CMK (cell line): ENCODE results near the gene SLC25A6.
A peak's percentile ranks its signal among the peaks of the same experiment; 100 is the strongest.
"Not testable (repeated sequence)": the region's sequence is repeated elsewhere in the genome, so short reads cannot be mapped to it uniquely, and the experiment has no call there.

Experiments used
- DNase-seq: peaks from one replicate; pipeline ENCODE4 v3.0.0-alpha.2; 2010; ENCODE audit warnings: low read depth

SLC25A6 gene

DNA sequence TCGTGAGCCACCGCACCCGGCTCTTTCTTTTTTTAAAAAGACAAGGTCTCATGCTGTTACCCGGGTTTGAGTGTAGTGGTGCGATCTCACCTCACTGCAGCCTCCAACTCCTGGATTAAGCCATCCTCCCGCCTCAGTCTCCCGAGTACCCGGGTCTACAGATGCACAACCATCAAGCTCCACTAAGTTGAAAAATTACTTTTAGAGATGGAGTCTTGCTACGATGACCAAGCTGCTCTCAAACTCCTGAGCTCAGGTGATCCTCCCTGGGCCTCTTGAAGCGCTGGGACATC is 2.0 kb downstream of the SLC25A6 start:
- DNase-seq: no peak

DNA sequence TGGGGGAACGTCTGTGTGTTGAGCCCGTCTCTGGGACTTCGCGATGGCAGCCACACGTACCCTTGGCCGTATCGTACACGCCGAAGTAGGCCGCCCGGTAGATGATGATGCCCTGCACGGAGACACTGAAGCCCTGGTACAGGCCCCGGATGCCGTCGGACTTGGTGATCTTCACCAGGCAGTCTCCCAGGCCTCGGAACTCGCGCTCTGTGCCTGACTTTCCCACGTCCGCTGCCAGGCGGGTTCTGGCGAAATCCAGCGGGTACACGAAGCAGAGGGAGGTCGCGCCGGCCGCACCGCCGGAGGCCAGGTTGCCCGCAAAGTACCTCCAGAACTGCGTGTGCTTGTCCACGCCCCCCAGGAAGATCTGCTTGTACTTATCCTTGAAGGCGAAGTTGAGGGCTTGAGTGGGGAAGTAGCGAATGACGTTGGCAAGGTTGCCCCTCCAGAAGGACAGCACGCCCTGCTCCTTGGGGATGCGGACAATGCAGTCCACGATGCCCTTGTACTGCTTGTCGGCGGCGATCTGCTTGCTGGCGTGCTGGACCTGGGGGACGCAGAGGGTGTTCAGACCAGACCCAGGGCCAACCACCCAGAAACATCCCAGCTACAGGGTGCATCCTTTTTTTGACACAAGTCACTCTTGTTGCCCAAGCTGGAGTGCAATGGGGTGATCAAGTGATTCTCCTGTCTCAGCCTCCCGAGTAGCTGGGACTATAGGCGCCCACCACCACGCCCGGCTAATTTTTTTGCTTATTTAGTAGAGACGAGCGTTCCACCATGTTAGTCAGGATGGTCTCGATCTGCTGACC is 2.5 kb downstream of the SLC25A6 start:
- DNase-seq: no peak

DNA sequence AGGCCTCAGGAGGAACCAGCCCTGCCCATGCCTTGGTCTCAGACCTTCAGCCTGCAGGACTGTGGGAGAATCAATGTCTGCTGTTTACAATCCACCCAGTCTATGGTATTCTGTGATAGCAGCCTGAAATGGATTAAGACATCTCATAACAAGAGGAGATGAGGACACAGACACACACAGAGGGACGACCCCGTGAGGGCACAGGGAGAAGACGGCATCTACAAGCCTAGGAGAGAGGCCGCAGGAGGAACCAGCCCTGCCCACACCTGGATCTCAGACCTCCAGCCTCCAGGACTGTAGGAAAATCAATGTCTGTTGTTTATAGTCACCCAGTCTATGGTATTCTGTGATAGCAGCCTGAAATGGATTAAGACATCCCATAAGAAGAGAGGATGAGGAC is 3.3 kb downstream of the SLC25A6 start:
- DNase-seq: no peak

DNA sequence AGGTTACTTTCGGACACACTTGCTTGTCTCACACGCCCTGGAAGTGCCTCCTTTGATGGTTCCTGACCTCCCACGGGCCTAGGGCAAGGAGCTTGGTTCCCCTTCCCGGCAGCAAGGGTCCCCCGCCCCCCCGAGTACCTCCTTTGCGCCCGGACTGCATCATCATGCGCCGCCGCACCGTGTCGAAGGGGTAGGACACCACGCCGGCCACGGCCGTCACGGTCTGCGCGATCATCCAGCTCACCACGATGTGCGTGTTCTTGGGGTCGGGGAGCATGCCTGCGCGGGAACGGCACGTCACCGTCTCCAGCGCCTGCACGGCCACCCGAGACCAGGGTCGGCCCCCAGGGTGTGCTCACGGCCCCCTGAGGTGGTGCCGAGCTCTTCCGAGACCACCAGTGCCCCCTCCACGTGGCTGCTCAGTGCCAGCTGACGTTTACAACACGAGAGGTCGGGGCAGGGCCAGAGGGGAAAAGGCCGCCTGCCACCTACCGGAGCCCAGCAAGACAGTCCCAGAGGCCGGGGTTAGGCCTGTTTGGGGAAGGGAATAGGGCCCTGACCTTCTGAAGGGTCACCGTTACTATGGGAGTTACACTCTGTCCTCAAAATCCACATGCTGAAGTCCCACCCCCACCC is 4.7 kb downstream of the SLC25A6 start:
- no peak for DNase-seq

DNA sequence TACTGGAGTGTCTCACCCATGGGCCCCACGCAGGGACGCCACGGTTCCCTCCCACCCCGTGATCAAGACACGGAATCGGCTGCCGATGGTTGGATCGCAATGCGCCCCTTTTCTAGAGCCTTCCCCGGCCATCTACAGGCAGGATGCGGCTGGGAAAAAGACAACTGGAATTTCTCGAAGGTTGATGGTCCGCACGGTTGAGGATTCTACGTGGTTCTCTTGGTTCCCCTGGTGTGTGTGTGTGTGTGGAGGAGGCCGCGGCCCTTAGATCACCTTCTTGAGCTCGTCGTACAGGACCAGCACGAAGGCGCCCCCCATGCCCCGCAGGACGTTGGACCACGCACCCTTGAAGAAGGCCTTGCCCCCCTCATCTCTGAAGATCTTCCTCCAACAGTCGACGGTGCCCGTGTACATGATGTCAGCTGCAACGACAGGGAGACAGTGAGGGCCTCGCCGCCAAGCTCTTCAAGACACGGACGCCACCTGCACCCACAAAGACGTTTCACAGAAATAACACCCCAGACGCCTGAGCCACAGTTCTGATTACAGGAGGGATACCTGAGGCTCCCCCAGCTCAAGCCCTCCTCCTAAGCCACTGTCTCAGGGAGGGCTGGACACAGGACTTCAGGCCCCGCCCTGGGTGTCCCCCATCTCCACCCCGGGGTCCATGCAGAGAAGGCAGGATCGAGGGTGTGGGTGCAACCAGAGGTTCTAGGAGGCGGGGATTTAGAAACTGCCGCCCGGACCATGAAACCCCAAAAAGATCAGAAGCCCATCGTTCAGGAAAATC is 5.4 kb downstream of the SLC25A6 start:
- DNase-seq: no peak

DNA sequence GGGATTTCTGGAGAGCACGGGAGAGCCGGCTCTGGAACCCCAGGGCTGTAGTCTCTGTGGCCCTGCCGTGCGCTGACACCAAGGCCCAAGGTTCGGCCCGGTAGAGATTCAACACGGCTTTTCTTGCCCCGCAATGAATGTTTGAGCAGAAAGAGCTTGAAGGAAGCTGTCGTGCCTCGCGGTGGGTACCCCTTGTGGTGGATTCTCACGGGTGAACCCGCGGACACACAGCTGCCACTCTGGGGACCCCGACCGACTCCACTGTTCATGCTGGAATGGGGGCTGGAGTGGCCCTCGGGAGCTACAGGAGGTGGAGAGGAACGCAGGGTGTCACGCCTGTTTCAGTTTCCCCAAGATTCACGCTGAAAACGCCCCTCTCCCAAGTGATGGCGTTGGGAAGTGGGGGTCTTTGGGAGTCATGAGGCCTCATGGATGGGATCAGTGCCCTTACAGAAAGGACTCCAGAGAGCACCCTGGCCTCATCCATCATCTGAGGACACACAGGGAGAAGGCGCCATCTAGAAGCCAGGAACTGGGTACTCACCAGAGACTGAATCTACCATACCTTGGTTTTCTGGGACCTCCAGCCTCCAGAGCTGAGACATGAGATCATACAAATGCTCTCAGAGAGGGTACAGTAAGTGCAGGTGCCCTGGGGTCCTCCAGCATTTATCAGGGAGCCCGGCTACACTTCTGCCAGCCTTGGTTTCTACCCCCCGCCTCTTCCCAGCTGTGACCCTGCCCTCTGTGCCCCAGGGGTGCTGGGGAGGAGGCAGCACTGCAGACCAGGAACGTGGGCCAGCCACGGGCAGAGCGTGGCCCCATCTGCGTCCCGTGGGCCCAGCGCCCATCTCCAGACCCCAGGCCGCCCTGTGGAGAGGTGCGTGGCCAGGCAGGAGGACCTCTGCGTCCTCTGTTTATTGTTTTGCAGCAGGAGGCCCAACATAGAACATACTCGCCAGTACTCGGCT is 6.4 kb downstream of the SLC25A6 start:
- no peak for DNase-seq

DNA sequence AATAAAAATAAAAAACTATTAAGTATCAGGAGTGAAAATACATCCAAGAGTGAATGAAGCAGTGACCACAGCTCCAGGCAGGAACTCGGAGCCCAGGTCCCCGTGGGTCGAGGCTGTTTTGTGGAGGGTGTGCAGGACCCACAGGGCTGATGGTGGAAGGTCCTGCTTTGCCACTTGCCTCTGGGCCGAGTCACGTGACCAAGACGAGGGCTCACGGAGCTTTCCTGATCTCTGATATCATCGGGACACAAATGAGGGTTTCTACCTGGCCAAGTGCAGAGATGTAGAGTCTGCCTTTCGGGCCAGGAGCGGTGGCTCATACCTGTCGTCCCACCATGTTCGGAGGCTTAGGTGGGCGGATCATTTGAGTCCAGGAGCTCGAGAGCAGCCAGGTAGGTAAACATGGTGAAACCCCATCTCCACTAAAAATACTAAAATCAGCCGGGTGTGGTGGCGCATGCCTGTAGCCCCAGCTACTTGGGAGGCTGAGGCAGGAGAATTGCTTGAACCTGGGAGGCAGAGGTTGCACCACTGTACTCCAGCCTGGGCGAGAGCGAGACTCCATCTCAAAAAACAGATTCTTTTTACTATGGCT is 7.2 kb downstream of the SLC25A6 start:
- DNase-seq: no peak

DNA sequence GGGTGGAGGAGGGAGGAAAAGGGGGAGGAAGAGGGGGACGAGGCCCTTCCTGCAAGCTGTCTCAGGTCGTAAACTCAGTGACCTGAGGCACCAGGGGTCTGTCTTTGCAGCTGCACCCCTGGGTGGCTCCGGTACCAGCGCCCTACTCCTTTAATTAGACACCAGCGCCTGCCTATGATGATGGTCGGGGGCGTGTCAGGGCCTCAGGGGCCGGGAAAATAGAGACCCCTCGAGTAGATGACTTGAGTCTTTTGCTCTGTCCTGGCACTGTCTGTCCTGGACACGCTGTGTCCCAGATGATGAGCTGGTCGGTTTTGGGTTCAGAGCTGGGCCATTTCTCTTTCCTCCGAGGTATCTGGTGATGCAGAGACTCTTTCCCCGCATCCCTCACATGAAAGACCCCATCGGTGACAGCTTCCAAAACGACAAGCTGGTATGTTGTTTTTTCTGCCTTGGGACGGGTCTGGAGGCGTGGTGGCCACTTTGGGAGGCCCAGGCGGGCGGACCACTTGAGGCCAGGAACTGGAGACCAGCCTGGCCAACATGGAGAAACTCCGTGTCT is 11.2 kb downstream of the SLC25A6 start:
- no peak for DNase-seq

DNA sequence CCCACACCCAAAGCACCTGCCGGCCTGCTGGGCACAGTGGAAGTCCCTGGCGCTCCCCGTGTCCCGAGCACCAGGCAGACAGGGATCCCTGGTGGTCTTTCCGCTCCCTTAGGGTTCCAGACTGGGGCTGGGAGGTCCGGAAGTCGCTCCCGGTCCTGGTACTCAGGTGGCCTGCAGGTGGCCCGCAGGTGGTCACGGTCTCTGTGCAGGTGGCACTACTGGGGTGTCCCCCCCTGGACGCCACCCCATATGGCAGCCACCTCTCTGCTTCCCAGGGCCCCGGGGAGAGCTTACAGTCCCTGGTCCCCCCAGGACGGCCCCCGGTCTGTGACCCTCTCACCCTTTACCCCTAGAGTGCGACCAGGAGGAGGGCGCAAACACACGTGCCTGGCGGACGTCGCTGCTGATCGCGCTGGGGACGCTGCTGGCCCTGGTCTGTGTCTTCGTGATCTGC is 13.6 kb downstream of the SLC25A6 start:
- DNase-seq: no peak

DNA sequence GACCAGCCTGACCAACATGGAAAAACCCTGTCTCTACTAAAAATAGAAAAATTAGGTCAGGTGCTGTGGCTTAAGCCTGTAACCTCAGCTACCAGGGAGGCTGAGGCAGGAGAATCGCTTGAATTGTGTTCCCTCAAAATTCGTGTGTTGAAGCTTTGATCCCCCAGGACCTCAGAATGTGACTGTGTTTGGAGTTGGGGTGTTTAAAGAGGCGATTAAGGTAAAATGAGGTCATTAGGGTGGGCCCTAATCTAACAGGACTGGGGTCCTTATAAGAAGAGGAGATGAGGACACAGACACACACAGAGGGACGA is 23.6 kb downstream of the SLC25A6 start:
- DNase-seq: no peak

DNA sequence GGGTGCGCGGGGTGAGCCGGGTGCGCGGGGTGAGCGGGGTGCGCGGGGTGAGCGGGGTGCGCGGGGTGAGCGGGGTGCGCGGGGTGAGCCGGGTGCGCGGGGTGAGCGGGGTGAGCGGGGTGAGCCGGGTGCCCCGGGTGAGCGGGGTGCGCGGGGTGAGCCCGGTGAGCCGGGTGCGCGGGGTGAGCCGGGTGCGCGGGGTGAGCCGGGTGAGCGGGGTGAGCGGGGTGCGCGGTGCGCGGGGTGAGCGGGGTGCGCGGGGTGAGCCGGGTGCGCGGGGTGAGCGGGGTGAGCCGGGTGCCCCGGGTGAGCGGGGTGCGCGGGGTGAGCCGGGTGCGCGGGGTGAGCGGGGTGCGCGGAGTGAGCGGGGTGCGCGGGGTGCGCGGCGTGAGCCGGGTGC is 25.6 kb downstream of the SLC25A6 start:
- not testable (repeated sequence) for DNase-seq

DNA sequence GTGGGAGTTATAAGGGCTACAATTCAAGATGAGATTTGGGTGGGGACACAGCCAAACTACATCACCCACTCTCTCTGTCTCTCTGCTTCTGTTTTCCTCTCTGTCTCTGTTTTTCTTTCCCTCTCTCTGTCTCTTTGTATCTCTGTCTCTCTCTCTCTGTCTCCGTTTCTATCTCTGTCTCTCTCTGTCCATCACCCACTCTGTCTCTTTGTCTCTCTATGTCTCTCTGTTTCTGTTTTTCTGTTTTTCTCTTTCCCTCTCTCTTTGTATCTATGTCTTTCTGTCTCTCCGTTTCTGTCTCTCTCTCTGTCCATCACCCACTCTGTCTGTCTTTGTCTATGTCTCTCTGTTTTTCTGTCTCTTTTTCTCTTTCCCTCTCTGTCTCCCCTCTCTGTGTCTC is 30.0 kb downstream of the SLC25A6 start:
- DNase-seq: no peak

DNA sequence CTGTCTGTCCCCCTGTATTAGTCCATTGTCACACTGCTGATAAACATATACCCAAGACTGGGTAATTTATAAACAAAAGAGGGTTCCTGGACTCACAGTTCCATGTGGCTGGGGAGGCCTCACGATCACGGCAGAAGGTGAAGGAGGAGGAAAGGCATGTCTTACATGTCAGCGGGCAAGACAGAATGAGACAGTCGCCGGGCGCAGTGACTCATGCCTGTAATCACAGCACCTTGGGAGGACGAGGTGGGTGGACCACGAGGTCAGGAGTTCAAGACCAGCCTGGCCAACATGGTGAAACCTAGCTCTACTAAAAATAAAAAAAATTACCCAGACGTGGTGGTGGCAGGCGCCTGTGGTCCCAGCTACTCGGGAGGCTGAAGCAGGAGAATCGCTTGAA is 30.6 kb downstream of the SLC25A6 start:
- no peak for DNase-seq

DNA sequence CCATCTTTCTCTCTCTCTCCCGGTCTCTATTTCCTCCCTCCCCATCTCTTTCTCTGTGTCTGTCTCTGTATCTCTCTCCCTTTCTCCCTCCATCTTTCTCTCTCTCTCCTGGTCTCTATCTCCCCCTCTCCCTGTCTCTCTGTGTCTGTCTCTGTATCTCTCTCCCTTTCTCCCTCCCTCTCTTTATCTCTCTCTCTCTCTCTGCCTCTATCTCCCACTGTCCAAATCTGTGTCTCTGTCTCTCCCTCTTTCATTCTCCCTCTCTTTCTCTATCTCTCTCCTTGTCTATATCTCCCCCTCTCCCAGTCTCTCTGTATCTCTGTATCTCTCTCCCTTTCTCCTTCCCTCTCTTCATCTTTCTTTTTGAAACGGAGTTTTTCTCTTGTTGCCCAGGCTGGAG is 31.7 kb downstream of the SLC25A6 start:
- no peak for DNase-seq

DNA sequence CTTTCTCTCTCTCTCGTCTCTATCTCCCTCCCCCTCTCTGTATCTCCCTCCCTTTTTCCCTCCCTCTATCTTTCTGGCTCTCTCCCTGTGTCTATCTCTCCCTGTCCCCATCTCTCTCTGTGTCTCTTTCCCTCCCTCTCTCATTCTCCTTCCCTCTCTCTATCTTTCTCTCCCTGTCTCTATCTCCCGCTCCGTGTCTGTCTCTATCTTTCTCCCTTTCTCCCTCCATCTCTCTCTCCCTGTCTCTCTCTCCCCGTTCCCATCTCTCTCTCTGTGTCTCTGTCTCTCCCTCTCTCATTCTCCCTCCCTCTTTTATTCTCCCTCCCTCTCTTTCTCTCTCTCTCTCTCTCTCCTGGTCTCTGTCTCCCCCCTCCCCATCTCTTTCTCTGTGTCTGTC is 32.4 kb downstream of the SLC25A6 start:
- no peak for DNase-seq

DNA sequence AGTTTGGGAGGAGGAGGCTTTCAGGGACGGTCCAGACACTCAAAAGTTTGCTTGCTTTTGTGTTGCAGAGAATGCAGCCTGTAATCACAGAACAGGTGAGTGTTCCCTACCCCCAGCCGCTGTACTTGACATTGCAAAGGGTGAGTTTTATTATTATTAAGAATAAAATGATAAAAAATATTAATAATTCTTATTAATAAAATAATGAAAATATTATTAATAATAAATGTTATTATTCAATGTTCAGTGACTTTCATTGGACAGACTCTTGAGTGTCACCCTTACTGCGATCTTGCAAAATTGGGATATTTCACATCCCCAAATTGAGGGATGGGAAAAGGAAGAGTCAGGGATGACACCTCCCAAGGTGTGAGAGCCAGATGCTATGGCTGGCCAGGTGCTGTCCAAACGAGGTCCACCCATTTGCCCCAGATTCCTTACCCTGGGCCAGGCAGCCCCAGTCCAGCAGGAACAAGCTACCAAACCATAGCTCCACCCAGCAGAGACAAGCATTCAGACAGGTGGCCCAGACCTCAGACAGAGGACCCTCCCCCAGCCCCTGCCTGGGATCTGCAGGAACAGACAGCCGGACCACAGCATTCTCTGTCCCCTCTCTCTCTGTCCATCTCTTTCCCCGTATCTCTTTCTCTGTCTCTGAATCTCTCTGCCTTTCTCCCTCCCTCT is 33.0 kb downstream of the SLC25A6 start:
- no peak for DNase-seq

DNA sequence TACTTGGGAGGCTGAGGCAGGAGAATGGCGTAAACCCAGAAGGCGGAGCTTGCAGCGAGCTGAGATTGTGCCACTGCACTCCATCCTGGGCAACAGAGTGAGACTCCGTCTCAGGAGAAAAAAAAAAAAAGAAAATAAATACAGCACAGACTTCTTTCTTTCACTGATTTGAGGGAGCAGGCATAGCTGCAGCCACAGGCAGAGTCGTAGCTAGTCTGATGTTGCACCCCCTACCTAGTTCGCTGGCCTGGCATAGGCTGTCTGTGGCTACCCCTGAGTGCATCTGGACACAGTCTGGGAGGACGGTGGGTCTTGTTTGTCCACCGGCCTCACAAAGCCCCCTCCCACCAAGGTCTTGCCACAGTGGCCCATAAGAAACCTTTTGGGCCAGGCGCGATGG is 33.9 kb downstream of the SLC25A6 start:
- DNase-seq: no peak

DNA sequence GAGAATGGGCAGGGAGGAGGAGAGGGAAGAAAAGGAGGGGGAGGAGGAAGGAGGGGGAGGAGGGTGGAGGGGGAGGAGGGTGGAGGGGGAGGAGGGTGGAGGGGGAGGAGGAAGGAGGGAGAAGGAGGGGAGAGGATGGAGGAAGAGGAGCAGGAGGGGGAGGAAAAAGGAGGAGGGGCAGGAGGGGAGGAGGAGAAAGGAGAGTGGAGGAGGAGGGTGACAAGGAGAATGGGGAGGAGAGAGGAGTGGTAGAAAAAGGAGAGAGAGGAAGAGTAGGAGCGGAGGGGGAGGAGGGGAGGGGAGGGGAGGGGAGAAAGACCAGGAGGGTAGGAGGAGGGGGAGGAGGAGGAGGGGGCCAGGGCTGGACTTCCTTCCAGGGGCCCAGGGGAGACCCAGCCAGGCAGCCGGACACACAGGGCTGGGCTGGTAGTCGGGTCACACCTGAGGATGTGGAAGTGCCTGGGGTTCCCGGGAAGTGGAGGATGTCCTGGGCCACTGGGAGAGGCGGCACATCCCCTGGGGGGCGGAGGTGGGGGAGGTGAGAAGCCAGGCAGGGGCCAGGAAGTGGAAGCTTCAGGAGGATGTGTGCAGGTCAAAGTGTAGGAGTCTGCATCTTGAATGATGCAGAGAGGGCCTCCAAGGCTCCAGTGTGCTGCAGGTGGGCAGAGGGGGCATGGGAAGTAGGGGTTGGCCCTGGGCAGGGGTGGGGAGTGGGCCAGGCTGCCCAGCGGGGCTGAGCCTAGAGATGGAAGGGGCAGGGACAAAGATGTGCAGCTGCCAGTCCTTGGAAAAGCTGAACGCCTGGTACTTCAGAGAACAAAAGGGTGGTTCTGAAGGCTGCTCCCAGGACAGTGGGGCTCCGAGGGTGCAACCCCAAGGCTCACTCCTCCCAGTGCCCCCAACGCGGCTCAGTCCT is 36.5 kb downstream of the SLC25A6 start:
- peak; percentile 41 for DNase-seq
